Mammary epithelial cell (primary cell): ENCODE data around the gene SHANK1.
"Not testable (repeated sequence)": the region's sequence is repeated elsewhere in the genome, so short reads cannot be mapped to it uniquely, and the experiment has no call there.

ENCODE experiments used
- EZH2 ChIP-seq: IDR thresholded peaks from 2 replicates; pipeline ENCODE4 v1.6.1; 2012; ENCODE audit warnings: low read length, inconsistent platforms, borderline replicate concordance
- TF ChIP-seq, protein P1 (sequence below), 2 donors: IDR thresholded peaks in 1 of 2; conservative IDR thresholded peaks in 1 of 2; 2 replicates each; pipeline ENCODE4 v1.5.1; 2011 to 2012; ENCODE audit warnings: inconsistent platforms in 2 of 2, low read length in 2 of 2, mild to moderate bottlenecking in 2 of 2, control low read depth in 1 of 2, low read depth in 1 of 2; ENCODE audit not compliant: insufficient read depth in 1 of 2; ENCODE audit errors: extremely low read depth in 1 of 2

DNA sequence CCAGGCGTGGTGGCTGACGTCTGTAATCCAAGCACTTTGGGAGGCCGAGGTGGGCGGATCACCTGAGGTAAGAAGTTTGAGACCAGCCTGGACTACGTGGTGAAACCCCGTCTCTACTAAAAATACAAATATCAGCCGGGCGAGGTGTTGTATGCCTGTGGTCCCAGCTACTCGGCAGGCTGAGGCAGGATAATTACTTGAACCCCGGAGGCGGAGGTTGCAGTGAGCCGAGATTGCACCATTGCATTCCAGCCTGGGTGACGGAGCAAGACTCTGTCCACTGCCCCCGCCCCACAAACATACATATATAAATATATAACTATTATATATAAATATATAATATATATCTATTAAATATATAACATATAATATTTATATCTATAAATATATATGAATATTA is 27.5 kb upstream of the SHANK1 start:
- TF ChIP-seq, protein P1, sequence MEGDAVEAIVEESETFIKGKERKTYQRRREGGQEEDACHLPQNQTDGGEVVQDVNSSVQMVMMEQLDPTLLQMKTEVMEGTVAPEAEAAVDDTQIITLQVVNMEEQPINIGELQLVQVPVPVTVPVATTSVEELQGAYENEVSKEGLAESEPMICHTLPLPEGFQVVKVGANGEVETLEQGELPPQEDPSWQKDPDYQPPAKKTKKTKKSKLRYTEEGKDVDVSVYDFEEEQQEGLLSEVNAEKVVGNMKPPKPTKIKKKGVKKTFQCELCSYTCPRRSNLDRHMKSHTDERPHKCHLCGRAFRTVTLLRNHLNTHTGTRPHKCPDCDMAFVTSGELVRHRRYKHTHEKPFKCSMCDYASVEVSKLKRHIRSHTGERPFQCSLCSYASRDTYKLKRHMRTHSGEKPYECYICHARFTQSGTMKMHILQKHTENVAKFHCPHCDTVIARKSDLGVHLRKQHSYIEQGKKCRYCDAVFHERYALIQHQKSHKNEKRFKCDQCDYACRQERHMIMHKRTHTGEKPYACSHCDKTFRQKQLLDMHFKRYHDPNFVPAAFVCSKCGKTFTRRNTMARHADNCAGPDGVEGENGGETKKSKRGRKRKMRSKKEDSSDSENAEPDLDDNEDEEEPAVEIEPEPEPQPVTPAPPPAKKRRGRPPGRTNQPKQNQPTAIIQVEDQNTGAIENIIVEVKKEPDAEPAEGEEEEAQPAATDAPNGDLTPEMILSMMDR (conservative IDR thresholded peaks at IDR 0.05 in 1 of 2, IDR thresholded peaks at IDR 0.05 in 1 of 2; ENCODE audit: extremely low read depth in 1 of 2, insufficient read depth in 1 of 2, low read depth in 1 of 2, low read length in 2 of 2) = not testable (repeated sequence)
- not testable (repeated sequence) for TF ChIP-seq EZH2
